ENCODE measurements around the gene ATOH1.

The ATOH1 gene

DNA sequence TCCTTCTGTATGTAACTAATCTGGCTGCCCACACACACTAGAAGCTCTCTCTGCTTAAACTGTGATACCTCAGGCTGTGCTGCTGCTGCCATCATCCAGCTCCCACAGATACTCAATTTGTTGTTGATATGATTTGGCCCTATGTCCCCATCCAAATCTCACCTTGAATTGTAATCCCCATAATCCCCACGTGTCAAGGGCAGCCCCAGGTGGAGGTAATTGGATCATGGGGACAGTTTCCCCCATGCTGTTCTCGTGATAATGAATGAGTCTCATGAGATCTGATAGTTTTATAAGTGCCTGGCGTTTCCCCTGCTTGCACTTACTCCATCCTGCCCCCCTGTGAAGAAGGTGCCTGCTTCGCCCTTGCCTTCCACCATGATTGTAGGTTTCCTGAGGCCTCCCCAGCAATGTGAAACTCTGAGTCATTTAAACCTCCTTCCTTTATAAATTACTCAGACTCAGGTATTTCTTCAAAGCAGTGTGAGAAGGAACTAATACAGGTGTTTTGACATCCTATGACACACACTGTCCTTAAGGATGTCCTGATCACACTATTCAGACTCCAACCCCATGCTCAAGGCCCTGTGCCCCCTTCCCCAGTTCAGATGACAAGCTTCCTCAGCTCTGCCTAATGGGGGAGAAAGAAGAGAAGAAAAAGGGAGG, 2.9 kb upstream of the ATOH1 start:
- TF ChIP-seq FOXP2 (optimal IDR thresholded peaks at IDR 0.05; ENCODE audit: borderline replicate concordance, extremely low read depth, extremely low read length, insufficient read depth) (no peak), TAF1 (IDR thresholded peaks at IDR 0.05; ENCODE audit: borderline replicate concordance, insufficient read depth, low read length) (no peak), SIN3A (IDR thresholded peaks at IDR 0.05; ENCODE audit: borderline replicate concordance, insufficient read depth, low read length) (no peak), POLR2AphosphoS5 (IDR thresholded peaks at IDR 0.05; ENCODE audit: low read depth, low read length) (no peak)
- TF ChIP-seq, protein P1, sequence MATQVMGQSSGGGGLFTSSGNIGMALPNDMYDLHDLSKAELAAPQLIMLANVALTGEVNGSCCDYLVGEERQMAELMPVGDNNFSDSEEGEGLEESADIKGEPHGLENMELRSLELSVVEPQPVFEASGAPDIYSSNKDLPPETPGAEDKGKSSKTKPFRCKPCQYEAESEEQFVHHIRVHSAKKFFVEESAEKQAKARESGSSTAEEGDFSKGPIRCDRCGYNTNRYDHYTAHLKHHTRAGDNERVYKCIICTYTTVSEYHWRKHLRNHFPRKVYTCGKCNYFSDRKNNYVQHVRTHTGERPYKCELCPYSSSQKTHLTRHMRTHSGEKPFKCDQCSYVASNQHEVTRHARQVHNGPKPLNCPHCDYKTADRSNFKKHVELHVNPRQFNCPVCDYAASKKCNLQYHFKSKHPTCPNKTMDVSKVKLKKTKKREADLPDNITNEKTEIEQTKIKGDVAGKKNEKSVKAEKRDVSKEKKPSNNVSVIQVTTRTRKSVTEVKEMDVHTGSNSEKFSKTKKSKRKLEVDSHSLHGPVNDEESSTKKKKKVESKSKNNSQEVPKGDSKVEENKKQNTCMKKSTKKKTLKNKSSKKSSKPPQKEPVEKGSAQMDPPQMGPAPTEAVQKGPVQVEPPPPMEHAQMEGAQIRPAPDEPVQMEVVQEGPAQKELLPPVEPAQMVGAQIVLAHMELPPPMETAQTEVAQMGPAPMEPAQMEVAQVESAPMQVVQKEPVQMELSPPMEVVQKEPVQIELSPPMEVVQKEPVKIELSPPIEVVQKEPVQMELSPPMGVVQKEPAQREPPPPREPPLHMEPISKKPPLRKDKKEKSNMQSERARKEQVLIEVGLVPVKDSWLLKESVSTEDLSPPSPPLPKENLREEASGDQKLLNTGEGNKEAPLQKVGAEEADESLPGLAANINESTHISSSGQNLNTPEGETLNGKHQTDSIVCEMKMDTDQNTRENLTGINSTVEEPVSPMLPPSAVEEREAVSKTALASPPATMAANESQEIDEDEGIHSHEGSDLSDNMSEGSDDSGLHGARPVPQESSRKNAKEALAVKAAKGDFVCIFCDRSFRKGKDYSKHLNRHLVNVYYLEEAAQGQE (IDR thresholded peaks at IDR 0.05; ENCODE audit: insufficient read depth in 1 of 2, low read depth in 2 of 2, low read length in 2 of 2), result no peak

DNA sequence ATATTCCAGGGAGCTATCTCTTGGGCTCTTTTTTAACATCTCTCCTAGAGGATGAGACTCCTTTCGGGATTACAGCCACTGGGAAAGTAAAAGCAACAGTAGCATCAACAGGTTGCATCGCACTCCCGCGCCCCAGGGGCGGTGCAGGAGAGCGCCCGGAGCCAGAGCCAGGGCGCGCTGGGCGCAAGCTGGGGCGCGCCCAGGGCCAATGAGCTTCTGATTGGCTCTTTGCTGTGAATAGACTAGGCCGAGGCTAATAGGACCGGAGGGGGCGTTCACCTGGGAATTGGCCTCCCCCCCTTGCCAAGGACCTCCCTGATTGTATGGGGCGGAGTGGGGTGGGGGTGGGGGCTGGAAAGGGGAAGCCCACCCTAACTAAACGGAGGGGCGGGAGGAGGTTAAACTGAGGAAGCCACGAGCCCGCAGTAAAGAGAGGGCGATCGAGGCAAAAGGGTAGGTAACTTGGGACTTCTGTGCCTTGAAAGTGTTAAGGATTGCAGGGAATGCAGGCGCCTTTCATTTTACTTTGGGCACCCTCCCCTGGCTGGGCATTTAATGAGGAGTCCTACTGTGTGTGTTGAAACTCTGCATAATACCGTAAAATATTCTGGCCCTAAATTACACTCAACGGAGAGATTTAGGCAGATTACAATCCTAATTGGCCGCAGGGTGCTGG, 1.1 kb upstream of the ATOH1 start:
- TF ChIP-seq POLR2AphosphoS5 (IDR thresholded peaks at IDR 0.05; ENCODE audit: low read depth, low read length), result no peak

DNA sequence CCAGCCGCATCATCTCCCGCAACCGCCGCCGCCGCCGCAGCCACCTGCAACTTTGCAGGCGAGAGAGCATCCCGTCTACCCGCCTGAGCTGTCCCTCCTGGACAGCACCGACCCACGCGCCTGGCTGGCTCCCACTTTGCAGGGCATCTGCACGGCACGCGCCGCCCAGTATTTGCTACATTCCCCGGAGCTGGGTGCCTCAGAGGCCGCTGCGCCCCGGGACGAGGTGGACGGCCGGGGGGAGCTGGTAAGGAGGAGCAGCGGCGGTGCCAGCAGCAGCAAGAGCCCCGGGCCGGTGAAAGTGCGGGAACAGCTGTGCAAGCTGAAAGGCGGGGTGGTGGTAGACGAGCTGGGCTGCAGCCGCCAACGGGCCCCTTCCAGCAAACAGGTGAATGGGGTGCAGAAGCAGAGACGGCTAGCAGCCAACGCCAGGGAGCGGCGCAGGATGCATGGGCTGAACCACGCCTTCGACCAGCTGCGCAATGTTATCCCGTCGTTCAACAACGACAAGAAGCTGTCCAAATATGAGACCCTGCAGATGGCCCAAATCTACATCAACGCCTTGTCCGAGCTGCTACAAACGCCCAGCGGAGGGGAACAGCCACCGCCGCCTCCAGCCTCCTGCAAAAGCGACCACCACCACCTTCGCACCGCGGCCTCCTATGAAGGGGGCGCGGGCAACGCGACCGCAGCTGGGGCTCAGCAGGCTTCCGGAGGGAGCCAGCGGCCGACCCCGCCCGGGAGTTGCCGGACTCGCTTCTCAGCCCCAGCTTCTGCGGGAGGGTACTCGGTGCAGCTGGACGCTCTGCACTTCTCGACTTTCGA, 654 bp downstream of the ATOH1 start:
- TF ChIP-seq FOXP2 (optimal IDR thresholded peaks at IDR 0.05; ENCODE audit: borderline replicate concordance, extremely low read depth, extremely low read length, insufficient read depth) (no peak), POLR2AphosphoS5 (IDR thresholded peaks at IDR 0.05; ENCODE audit: low read depth, low read length) (no peak), SIN3A (IDR thresholded peaks at IDR 0.05; ENCODE audit: borderline replicate concordance, insufficient read depth, low read length) (no peak), TAF1 (IDR thresholded peaks at IDR 0.05; ENCODE audit: borderline replicate concordance, insufficient read depth, low read length) (no peak)
- TF ChIP-seq, protein P1 (IDR thresholded peaks at IDR 0.05; ENCODE audit: insufficient read depth in 1 of 2, low read depth in 2 of 2, low read length in 2 of 2), result no peak

DNA sequence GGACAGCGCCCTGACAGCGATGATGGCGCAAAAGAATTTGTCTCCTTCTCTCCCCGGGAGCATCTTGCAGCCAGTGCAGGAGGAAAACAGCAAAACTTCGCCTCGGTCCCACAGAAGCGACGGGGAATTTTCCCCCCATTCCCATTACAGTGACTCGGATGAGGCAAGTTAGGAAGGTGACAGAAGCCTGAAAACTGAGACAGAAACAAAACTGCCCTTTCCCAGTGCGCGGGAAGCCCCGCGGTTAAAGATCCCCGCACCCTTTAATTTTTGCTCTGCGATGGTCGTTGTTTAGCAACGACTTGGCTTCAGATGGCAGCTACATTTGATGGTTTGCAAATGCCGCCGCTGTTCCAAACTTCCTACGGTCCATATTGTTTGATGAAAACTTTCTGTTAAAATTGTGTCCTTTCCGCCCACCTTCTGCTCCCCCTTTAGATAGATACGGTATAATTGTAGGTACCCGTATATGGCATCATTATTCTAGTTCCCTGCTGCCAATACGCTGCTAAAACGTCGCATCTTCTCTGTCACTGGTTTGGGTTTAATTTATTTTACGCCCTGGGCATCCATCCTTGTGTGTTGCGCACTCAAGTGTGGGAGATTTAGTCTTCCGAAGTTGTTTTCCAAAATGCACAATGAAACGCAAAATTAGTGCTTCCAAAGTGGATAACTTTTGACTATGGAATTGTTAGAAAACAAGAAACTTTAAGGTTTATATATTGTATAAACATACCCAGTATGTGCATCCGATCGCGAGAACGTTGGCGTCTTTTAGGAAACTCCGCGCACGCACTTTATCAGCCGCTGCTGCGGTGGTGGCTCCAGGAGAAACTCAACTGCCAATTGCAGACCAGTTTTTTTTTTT, 1.5 kb downstream of the ATOH1 start:
- TF ChIP-seq FOXP2 (optimal IDR thresholded peaks at IDR 0.05; ENCODE audit: borderline replicate concordance, extremely low read depth, extremely low read length, insufficient read depth), result no peak
- no peak for TF ChIP-seq TAF1 (IDR thresholded peaks at IDR 0.05; ENCODE audit: borderline replicate concordance, insufficient read depth, low read length)
- TF ChIP-seq SIN3A (IDR thresholded peaks at IDR 0.05; ENCODE audit: borderline replicate concordance, insufficient read depth, low read length), result no peak
- no peak for TF ChIP-seq POLR2AphosphoS5 (IDR thresholded peaks at IDR 0.05; ENCODE audit: low read depth, low read length)
- TF ChIP-seq, protein P1 (IDR thresholded peaks at IDR 0.05; ENCODE audit: insufficient read depth in 1 of 2, low read depth in 2 of 2, low read length in 2 of 2), result no peak
